Neural cell (in vitro differentiated cells): ENCODE results near the gene SNX2. TPM values are rescaled to one million over a fixed set of nuclear protein-coding genes. Genes with fewer than 3 reads are reported as not detected.

ENCODE experiments used
- H2AFZ ChIP-seq: fragments of 200-600, 300-800 bp; sonication (generic), shearing (Covaris generic); 2 replicates; pipeline ENCODE4 v1.6.0; 2014; ENCODE audit warnings: low read depth, mild to moderate bottlenecking, antibody characterized with exemption, low read length, moderate library complexity
- H3F3A ChIP-seq: fragments of 200-600 bp; shearing (Covaris generic); 2 replicates; pipeline ENCODE4 v1.6.1; 2016; ENCODE audit warnings: mild to moderate bottlenecking, moderate library complexity, mixed read lengths, antibody characterized with exemption, low read length; ENCODE audit not compliant: insufficient read depth, poor library complexity, severe bottlenecking
- H3K27ac ChIP-seq: fragments of 200-600, 300-800 bp; sonication (generic), shearing (Covaris generic); 2 replicates; pipeline ENCODE4 v1.5.1; 2014; ENCODE audit warnings: mild to moderate bottlenecking, low read length, moderate library complexity
- H3K27me3 ChIP-seq: fragments of 300-800, 200-600 bp; sonication (generic), shearing (Covaris generic); 2 replicates; pipeline ENCODE4 v1.6.0; 2014; ENCODE audit warnings: mild to moderate bottlenecking, low read depth, low read length, moderate library complexity; ENCODE audit not compliant: insufficient read depth
- H3K36me3 ChIP-seq: fragments of 300-800, 200-600 bp; sonication (generic), shearing (Covaris generic); 2 replicates; pipeline ENCODE4 v1.5.1; 2014; ENCODE audit warnings: mild to moderate bottlenecking, antibody characterized with exemption, low read length, moderate library complexity; ENCODE audit not compliant: insufficient read depth
- H3K4me2 ChIP-seq: fragments of 300-800, 200-600 bp; sonication (generic), shearing (Covaris generic); 2 replicates; pipeline ENCODE4 v1.6.0; 2014; ENCODE audit warnings: mild to moderate bottlenecking, low read length
- H3K4me3 ChIP-seq: fragments of 300-800, 200-600 bp; sonication (generic), shearing (Covaris generic); 2 replicates; pipeline ENCODE4 v1.5.1; 2014; ENCODE audit warnings: mild to moderate bottlenecking, low read length, moderate library complexity
- H3K79me2 ChIP-seq: fragments of 200-600 bp; shearing (Covaris generic); replicated peaks from 2 replicates; pipeline ENCODE4 v1.6.0; 2014; ENCODE audit warnings: mild to moderate bottlenecking, low read length, moderate library complexity; ENCODE audit not compliant: insufficient read depth
- H3K9ac ChIP-seq: fragments of 300-800, 200-600 bp; sonication (generic), shearing (Covaris generic); 2 replicates; pipeline ENCODE4 v1.6.1; 2016; ENCODE audit warnings: mild to moderate bottlenecking, low read length, mixed read lengths
- H3K9me2 ChIP-seq: fragments of 200-600 bp; shearing (Covaris generic); 2 replicates; pipeline ENCODE4 v1.6.1; 2016; ENCODE audit warnings: mild to moderate bottlenecking, low read length, mixed read lengths; ENCODE audit not compliant: insufficient read depth
- H3K9me3 ChIP-seq: fragments of 200-600, 300-800 bp; sonication (generic), shearing (Covaris generic); 2 replicates; pipeline ENCODE4 v1.6.1; 2016; ENCODE audit warnings: mild to moderate bottlenecking, mixed run types, low read length, moderate library complexity, mixed read lengths
- H4K20me1 ChIP-seq: fragments of 200-600 bp; shearing (Covaris generic); 2 replicates; pipeline ENCODE4 v1.6.1; 2016; ENCODE audit warnings: mild to moderate bottlenecking, mixed run types; ENCODE audit not compliant: insufficient read depth
- EP300 ChIP-seq: fragments of 450-650 bp; conservative IDR thresholded peaks from 2 replicates; pipeline ENCODE4 v1.6.1; 2014; ENCODE audit warnings: antibody characterized with exemption, mild to moderate bottlenecking, moderate library complexity; ENCODE audit not compliant: poor library complexity, severe bottlenecking
- EZH2 ChIP-seq: fragments of 200-600, 300-800 bp; shearing (Covaris generic), sonication (generic); IDR thresholded peaks from 2 replicates; pipeline ENCODE4 v1.6.1; 2014; ENCODE audit warnings: antibody characterized with exemption, low read length, borderline replicate concordance, mild to moderate bottlenecking; ENCODE audit not compliant: insufficient read depth, poor library complexity, severe bottlenecking
- POLR2AphosphoS5 ChIP-seq: IDR thresholded peaks from 2 replicates; pipeline ENCODE4 v1.6.1; 2012
- RAD21 ChIP-seq: fragments of 450-650 bp; conservative IDR thresholded peaks from 2 replicates; pipeline ENCODE4 v1.6.1; 2014; ENCODE audit warnings: antibody characterized with exemption, mild to moderate bottlenecking, moderate library complexity
- SMC3 ChIP-seq: fragments of 450-650 bp; conservative IDR thresholded peaks from 2 replicates; pipeline ENCODE4 v1.6.1; 2014; ENCODE audit warnings: antibody characterized with exemption, mild to moderate bottlenecking, moderate library complexity; ENCODE audit not compliant: poor library complexity
- TAF1 ChIP-seq: IDR thresholded peaks from 2 replicates; pipeline ENCODE4 v1.6.1; 2012; ENCODE audit warnings: low read depth
- polyA plus RNA-seq: library from polyadenylated mRNA; depleted of rRNA; stranded (reverse); fragments of >200 nt; gene quantifications from 2 replicates; pipeline ENCODE4 v1.2.3, GENCODE V29; 2014
- TF ChIP-seq, protein P1 (sequence below): IDR thresholded peaks from 2 replicates; pipeline ENCODE4 v1.6.1; 2012; ENCODE audit warnings: borderline replicate concordance
- TF ChIP-seq, protein P2 (sequence below): fragments of 450-650 bp; IDR thresholded peaks from 2 replicates; pipeline ENCODE4 v1.5.1; 2014; ENCODE audit warnings: antibody characterized with exemption, mild to moderate bottlenecking, moderate library complexity; ENCODE audit not compliant: poor library complexity, severe bottlenecking

The SNX2 gene
- polyA plus RNA-seq, 1 donor from 2014 or later: 36.1 TPM

DNA sequence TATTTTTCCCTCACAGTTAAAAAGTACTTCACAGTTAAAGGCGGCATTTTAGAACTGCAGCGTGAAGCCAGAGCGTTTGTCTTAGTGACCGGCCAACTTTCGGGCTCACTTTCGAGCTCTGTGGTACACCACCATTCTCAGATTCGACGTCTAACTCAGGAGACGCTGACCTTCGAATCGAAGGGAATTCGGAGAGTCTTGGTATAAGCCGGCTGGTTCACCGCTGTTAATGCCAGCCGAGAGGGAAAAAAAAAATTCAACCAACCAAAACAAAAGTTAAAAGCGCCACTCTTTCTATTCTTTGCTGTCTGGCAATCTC is 70.0 kb downstream of the SNX2 start:
- Histone ChIP-seq H3K9ac (peak overlapping the region; percentile 76), H3F3A (no peaks in the 10 kb centered on the region), H3K27ac (no peak overlapping the region), H3K4me2 (peak overlapping the region; percentile 9), H4K20me1 (no peaks in the 10 kb centered on the region), H3K36me3 (no peaks in the 10 kb centered on the region), H3K9me3 (no peaks in the 10 kb centered on the region), H3K4me3 (peak overlapping the region; percentile 88), H3K79me2 (no peaks in the 10 kb centered on the region), H2AFZ (peak overlapping the region; percentile 14), H3K9me2 (no peaks in the 10 kb centered on the region), H3K27me3 (no peaks in the 10 kb centered on the region)
- TF ChIP-seq EZH2 (no peak), RAD21 (no peak)
- TF ChIP-seq, protein P1, sequence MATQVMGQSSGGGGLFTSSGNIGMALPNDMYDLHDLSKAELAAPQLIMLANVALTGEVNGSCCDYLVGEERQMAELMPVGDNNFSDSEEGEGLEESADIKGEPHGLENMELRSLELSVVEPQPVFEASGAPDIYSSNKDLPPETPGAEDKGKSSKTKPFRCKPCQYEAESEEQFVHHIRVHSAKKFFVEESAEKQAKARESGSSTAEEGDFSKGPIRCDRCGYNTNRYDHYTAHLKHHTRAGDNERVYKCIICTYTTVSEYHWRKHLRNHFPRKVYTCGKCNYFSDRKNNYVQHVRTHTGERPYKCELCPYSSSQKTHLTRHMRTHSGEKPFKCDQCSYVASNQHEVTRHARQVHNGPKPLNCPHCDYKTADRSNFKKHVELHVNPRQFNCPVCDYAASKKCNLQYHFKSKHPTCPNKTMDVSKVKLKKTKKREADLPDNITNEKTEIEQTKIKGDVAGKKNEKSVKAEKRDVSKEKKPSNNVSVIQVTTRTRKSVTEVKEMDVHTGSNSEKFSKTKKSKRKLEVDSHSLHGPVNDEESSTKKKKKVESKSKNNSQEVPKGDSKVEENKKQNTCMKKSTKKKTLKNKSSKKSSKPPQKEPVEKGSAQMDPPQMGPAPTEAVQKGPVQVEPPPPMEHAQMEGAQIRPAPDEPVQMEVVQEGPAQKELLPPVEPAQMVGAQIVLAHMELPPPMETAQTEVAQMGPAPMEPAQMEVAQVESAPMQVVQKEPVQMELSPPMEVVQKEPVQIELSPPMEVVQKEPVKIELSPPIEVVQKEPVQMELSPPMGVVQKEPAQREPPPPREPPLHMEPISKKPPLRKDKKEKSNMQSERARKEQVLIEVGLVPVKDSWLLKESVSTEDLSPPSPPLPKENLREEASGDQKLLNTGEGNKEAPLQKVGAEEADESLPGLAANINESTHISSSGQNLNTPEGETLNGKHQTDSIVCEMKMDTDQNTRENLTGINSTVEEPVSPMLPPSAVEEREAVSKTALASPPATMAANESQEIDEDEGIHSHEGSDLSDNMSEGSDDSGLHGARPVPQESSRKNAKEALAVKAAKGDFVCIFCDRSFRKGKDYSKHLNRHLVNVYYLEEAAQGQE: no peak

DNA sequence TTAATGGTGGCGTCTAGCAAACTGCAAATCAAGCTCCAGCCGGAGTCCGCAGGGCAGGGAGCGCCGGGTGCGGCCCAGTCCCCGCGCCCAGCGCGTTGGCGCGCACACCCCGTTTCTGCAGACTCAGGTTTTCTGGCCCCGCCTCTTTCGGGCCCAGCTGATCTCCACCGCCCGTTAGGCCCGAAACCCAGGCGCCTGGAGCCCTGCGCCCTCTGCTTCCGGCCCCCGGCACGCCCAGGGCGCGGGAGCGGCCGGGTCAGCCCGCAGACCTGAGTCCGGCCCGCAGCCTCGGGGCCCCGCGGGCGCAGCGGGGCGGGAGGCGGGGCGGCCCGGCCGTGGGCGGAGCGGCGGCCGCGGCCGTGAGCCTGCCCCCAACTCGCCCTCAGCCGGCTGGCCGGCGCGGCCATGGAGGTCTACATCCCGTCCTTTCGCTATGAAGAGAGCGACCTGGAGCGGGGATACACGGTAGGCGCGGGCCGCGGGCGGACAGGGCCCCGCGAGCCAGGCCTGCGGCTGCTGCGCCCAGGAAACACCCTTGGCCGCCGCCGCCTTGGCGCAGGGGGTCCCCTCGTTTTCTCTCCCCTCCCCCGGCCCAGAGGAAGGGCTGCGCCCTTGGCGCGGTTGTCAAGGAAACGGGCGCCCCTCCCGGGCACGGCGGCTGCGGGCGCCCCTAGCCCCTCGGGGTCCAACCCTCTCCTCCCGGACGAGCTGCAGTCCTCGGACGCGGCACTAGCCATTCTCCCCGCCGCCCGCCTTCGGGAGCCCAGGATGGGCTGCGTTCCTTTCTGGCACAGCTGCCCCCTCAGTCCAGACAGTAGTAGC is 70.6 kb downstream of the SNX2 start, which contains the start of gene SNX24:
Gene SNX24 (plus strand): TSS at position 385 of the 822 bp plus-strand sequence. CDS start 21 bp downstream, at position 406.
- Histone ChIP-seq H3K9me2 (no peaks in the 10 kb centered on the region), H3K9me3 (no peaks in the 10 kb centered on the region), H3K27me3 (no peaks in the 10 kb centered on the region), H4K20me1 (no peaks in the 10 kb centered on the region), H3K4me2 (peak within 1 kb of the TSS; percentile 49), H3K4me3 (peak within 1 kb of the TSS; percentile 88), H2AFZ (peak within 1 kb of the TSS; percentile 14), H3K27ac (peak within 1 kb of the TSS; percentile 9), H3K79me2 (no peaks in the 10 kb centered on the region), H3K9ac (peak within 1 kb of the TSS; percentile 76), H3K36me3 (no peaks in the 10 kb centered on the region), H3F3A (no peaks in the 10 kb centered on the region)
- TF ChIP-seq, protein P1: peak; percentile 17
- TF ChIP-seq TAF1 (no peak), SMC3 (no peak), POLR2AphosphoS5 (peak; percentile 29), RAD21 (peak; percentile 40), EP300 (peak; percentile 19)
- TF ChIP-seq, protein P2, sequence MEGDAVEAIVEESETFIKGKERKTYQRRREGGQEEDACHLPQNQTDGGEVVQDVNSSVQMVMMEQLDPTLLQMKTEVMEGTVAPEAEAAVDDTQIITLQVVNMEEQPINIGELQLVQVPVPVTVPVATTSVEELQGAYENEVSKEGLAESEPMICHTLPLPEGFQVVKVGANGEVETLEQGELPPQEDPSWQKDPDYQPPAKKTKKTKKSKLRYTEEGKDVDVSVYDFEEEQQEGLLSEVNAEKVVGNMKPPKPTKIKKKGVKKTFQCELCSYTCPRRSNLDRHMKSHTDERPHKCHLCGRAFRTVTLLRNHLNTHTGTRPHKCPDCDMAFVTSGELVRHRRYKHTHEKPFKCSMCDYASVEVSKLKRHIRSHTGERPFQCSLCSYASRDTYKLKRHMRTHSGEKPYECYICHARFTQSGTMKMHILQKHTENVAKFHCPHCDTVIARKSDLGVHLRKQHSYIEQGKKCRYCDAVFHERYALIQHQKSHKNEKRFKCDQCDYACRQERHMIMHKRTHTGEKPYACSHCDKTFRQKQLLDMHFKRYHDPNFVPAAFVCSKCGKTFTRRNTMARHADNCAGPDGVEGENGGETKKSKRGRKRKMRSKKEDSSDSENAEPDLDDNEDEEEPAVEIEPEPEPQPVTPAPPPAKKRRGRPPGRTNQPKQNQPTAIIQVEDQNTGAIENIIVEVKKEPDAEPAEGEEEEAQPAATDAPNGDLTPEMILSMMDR: peak; percentile 37
